ENCODE data around the gene PLXNB2.

Gene PLXNB2

GRCh38 chr22:50247748-50248147 lies 59.7 kb downstream of the PLXNB2 start:
- in situ Hi-C loops (cut with HindIII; ENCODE audit: low sequenced_read_pairs): no loop called here
- H3K4me3 ChIP-seq (ENCODE audit: low read depth, low read length): no peak overlapping the region
- no peak for TF ChIP-seq CTCF (IDR thresholded peaks at IDR 0.05; ENCODE audit: low read depth, low read length)
- peak; percentile 56 for DNase-seq (ENCODE audit: low read depth, low spot score)

- no peak for DNase-seq (ENCODE audit: low read depth, low spot score)
- H3K4me3 ChIP-seq (ENCODE audit: low read depth, low read length): no peak overlapping the region
- in situ Hi-C loops (cut with HindIII; ENCODE audit: low sequenced_read_pairs): no loop called here
- TF ChIP-seq CTCF (IDR thresholded peaks at IDR 0.05; ENCODE audit: low read depth, low read length): no peak
Measured at GRCh38 chr22:50246242-50247175, 60.9 kb downstream of the PLXNB2 start.

GRCh38 chr22:50245214-50246072 lies 62.0 kb downstream of the PLXNB2 start:
- in situ Hi-C loops (cut with HindIII; ENCODE audit: low sequenced_read_pairs): no loop called here
- TF ChIP-seq CTCF (IDR thresholded peaks at IDR 0.05; ENCODE audit: low read depth, low read length): no peak
- peak overlapping the region; percentile 98 for H3K4me3 ChIP-seq (ENCODE audit: low read depth, low read length)
- no peak for DNase-seq (ENCODE audit: low read depth, low spot score)

- in situ Hi-C loops (cut with HindIII; ENCODE audit: low sequenced_read_pairs): no loop called here
- no peak for TF ChIP-seq CTCF (IDR thresholded peaks at IDR 0.05; ENCODE audit: low read depth, low read length)
- H3K4me3 ChIP-seq (ENCODE audit: low read depth, low read length): peak within 1 kb of the TSS; percentile 98
- DNase-seq (ENCODE audit: low read depth, low spot score): peak; percentile 92
Measured at GRCh38 chr22:50244420-50245213, 62.8 kb downstream of the PLXNB2 start, which contains the start of gene TUBGCP6. Gene TUBGCP6, minus strand, starts transcription at chr22:50245023. Its CDS starts 564 bp downstream, at chr22:50244459.

- no peak for DNase-seq (ENCODE audit: low read depth, low spot score)
- peak overlapping the region; percentile 98 for H3K4me3 ChIP-seq (ENCODE audit: low read depth, low read length)
- in situ Hi-C loops (cut with HindIII; ENCODE audit: low sequenced_read_pairs): no loop called here
- TF ChIP-seq CTCF (IDR thresholded peaks at IDR 0.05; ENCODE audit: low read depth, low read length): no peak
Measured at GRCh38 chr22:50243685-50244419, 63.6 kb downstream of the PLXNB2 start.
